ENCODE measurements around the gene KDM8.
"Not testable (repeated sequence)": the region's sequence is repeated elsewhere in the genome, so short reads cannot be mapped to it uniquely, and the experiment has no call there.

KDM8 gene

DNA sequence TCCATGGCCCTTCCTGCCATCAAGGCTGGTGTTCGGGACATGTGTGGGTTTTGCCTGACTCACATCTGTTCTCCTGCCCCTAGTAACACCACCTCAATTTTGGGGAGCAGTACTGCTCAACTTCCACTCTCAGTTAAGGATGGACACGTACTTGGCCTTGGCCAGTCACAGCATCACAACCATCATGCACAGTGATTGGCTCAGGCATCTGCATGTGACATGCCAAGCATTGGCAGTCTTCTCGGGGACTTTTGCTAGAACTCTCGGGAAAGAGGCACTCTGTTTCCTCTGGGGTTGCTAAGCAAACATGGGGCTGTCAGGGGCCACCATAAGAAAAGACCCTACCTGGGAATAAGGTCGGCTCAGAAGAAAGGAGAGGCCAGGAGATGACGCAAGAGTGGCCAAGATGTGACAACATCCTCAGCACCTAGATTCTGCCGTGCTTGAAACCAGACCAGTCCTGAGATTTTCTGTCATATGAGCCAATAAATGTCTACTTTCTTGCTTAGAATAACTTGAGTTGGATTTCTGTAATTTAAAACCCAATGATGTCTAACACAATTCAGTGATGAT, 11.9 kb upstream of the KDM8 start:
- no peak for DNase-seq

DNA sequence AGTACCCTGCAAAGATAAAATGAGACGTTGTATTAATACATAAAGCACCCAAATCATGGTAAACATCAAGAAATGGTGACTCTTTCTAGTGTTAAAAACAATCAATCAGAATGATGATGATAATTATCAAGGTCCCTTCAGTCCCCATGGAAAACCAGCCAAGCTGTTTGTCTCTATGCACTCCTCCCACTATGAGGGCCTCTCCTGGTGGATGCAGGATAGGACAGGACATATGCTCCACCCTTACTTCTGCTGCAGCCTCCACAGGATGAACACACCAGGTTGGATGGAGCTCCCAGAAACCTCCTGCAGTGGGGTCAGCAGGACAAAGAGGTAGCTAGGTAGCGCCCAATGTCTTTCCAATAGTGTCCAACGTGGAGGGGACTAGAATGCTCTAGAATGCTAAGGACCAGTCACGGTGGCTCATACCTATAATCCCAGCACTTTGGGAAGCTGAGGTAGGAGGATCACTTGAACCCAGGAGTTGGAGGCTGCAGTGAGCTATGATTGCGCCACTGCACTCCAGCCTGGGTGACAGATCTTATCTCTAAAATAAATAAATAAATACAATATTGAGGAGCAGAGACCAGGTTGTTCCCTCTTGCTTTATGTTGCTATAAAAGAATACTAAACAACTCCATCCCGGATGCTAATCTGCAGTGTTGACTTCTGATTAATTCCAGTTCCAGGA, 9.9 kb upstream of the KDM8 start:
- DNase-seq: no peak

DNA sequence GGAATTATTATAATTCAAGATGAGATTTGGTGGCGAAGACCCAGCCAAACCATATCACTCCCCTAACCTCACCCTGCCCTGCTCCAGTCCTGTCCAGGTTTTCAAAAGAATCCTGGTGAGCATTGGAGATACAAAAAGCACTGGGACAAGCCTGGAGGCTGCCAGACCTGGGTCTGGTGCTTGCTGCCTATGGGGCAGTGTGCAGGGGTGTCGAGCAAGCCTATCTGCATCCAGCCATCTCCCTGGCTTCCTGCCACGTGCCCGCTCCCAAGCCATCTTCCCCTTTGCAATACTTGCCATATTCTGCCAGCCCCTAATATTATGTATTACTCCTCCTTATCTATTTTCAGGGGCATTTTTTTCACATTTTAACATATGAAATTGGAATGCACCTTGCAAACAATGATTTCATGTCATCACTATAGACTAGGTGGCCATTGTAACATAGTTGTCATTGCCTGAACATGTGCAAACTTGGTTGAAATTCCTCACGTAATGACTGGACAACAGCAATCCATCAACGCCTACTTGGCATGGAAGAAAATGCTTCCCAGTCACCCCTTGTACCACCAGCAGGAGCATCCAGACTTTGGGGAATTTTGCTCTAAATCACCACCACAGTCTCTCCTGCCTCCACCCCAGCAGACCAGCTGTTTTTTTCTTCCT, 8.1 kb upstream of the KDM8 start:
- no peak for DNase-seq

DNA sequence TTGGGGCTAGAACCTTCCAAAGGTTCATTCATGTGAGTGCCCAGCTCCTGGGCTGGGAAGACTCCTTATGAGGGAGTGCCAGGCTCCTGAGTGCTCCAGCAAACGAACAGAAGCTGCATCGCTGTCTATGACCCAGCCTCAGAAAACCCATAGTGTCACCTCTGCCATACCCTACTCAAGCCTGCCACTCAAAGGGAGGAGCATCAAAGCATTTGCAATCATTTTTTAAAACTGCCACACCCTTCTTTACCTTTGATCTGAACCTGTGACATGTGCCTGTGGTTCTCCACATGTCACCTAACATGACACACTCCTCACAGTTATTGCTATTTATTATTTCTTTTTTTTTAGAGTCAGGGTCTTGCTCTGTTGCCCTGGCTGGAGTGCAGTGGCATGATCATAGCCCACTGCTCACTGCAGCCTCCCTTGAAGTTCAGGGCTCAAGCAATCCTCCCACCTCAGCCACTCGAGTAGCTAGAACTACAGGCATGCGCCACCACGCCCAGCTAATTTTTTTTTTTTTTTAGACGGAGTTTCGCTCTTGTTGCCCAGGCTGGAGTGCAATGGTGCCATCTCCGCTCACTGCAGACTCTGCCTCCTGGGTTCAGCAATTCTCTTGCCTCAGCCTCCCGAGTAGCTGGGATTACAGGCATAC, 7.3 kb upstream of the KDM8 start:
- no peak for DNase-seq

DNA sequence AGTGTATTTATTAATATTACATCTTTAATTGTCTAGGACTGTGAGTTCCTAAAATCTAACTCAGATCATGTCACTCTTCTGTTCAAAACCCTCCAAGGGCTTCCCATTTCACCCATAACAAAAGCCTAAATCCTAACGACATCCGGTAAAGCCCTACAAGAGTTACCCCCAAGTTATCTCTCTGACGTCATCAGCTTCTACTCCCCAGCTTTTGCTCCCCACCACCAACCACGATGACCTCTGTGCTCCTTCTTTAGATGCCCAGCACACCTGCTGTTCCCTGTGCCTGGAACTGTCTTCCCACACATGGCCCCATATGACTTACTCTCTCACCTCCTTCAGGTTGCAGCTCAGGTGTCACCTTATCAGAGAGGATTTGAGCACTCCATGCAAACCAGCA, 6.3 kb upstream of the KDM8 start:
- no peak for DNase-seq

DNA sequence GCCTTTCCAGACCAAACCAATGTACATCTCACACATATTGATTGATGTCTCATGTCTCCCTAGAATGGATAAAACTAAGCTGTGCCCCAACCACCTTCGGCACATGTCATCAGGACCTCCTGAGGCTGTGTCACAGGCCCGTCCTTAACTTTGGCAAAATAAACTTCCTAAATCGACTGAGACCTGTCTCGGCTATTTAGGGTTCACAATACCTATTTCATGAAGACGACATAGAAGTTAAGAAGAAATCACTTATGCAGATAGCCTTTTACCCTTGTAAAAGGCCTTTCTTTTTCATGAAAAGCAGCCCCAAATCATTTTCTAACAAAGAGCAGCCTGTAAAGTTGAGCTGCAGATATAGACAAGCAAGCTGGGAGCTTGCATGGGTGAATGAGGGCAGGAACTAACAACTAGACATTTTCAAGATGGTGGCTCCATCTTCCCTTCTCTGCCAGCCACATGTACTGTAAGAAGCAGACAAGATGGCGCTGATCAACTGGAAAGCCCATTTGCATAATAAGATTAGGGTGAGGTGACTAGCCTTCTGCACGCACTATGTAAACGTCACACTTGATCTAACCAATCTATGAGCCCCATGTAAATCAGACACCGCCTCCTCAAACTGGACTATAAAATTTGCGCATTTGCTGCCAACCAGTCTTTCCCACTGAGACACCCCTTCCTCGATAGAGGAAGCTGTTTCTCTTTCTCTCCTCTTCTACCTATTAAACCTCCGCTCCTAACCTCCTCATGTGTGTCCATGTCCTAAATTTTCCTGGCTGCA, 4.7 kb upstream of the KDM8 start:
- DNase-seq: no peak

DNA sequence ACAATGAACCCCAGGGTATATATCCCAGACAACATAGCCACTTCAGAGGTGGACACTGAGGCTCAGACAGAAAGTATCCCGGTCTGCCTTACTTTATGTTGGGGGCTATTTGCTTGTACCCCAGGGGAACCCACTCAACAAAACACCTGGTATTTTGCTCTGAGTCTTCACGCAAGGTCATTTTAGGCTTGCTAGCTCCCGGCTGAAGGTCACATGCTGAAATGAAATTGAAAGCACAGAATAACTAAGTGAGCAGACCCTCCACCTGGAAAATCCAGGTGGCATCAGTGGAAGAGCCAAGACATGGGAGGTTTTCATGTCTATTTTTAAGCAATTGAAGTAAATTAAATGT, 4.1 kb upstream of the KDM8 start:
- no peak for DNase-seq

DNA sequence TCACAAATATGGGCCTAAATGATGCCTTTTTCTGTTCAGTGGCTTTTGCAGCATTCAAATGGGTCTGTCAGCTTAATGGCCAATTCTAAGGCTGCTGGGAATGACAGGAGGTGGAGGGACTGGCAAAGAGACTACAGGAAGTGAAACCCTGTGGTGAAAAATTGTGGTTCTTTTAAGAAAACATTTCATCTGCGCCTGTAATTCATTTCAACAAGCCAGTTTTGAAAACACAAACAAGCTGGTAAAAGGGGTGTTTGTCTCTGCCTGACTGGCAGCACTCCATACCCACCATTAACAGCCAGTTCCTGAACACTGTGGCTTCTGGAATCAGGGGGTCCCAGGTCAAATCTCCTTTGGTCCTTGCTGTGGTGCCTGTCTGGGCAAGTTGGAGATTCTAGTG, 3.6 kb upstream of the KDM8 start:
- DNase-seq: peak; percentile 64

DNA sequence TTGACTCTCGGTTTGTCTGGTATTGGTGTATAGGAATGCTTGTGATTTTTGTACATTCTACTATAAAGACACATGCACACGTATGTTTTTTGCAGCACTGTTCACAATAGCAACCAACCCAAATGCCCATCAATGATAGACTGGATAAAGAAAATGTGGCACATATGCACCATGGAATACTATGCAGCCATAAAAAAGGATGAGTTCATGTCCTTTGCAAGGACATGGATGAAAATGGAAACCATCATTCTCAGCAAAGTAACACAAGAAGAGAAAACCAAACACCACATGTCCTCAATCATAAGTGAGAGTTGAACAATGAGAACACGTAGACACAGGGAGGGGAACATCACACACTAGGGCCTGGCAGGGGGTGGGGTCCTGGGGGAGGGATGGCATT, 2.4 kb upstream of the KDM8 start:
- not testable (repeated sequence) for DNase-seq

DNA sequence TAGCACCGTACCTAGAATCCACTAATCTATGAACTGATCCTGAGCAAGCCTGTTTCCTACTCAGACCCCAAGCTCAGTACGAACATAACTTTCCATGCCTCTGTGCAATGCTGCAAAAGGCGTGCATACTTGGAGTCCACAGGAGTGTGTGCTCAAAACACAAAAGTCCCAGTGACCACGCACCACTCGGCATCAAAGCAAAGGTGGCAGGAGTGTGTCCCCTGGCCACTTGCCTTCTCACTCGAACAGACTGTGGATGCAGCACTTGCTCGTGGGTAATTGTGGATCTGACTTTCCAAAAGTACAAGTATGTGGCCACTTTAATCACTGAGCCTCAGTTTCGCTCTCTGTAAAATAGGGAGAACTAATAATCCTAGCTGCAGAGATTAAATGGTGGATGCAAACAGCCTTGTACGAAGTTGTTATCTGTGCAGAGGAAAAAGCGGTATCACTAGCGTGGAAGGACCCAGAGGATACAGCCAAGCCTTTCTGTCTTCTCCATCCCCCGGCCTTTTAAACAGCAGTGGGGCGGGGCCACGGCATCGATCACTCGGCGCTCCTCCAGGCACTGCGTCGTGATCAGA, 311 bp upstream of the KDM8 start:
- DNase-seq: peak; percentile 94

DNA sequence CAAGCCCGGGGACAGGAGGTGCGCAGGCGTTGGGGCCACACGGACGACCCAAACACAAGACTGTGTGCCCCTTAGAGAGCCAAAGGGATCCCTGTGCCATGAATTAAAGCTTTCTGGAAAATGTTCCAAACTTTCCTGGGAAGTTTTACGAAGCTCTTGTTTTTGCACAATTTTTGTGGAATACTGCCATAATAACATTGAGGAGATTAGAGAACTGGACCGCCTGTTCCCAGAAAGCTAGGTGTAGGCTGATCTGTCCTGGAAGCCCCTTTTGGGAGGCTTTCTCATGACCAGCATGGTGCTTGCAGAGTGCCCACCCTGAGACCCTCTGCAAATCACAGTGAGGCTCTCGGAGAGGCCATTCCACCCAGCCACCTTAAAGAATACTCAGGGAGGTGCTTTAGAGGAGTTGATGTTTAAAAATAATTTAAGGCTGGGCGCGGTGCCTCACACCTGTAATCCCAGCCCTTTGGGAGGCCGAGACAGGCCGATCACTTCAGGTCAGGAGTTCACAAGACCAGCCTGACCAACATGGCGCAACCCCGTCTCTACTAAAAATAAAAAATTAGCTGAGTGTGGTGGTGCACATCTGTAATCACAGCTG, 1.1 kb downstream of the KDM8 start:
- DNase-seq: no peak

DNA sequence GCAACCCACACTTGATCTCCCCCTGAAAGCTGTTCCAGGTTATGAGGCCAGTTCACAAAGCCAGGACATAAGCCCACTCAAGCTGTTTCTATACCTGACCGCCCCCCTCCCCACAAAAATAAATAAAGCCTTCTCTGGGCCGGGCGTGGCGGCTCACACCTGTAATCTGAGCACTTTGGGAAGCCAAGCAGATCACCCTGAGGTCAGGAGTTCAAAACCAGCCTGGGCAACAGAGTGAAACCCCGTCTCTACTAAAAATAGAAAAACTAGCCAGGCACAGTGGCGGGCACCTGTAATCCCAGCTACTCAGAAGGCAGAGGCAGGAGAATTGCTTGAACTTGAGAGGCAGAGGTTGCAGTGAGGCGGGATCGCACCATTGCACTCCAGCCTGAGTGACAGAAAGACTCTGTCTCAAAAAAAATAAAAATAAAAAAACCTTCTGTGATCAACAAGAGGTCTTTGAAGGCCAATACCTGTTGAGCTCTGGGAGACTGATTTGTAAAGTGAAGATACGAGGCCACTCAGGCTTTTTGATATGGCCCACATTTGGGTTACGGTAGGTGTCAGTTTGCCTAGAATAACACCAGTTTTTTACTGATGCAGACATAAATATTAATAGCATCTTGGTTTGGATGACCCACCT, 2.2 kb downstream of the KDM8 start:
- no peak for DNase-seq

DNA sequence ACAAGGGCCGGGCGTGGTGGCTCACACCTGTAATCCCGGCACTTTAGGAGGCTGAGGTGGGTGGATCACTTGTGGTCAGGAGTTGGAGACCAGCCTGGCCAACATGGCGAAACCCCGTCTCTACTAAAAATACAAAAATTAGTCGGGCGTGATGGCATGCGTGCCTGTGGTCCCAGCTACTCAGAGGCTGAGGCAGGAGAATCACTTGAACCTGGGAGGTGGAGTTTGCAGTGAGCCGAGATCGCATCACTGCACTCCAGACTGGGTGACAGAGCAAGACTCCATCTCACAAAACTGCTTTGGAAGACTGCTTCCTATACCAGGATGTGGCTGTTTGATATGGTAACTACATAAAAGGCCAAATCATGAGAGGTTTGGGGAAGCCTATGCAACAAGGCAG, 3.8 kb downstream of the KDM8 start:
- DNase-seq: not testable (repeated sequence)

DNA sequence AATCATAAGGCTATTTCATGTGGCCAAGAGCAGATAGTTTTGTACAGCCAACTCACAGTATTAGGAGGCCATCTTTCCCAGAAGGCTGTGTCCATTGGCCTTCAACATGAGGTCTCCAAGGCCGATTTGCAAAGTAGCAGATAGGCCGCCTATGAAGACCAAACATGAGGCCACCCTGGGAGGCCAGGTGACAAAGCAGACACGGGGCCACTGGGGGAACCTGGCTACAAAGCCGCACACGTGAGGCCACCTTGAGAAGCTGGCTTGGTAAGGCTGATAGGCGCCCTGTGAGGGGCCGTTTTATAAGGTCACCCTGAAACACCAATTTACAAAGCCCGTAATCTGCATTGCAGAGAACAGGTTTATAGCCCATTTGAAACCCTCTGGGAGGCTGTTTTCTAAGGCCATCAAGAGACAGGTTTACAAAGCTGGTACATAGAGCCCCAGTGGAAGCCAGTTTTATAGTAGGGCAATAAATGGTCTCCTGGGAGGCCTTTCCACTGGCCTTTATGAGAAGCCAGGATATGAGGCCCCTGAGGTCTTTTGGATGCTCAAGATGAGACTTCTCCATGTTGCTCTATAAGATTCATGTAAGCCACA, 4.9 kb downstream of the KDM8 start:
- no peak for DNase-seq

DNA sequence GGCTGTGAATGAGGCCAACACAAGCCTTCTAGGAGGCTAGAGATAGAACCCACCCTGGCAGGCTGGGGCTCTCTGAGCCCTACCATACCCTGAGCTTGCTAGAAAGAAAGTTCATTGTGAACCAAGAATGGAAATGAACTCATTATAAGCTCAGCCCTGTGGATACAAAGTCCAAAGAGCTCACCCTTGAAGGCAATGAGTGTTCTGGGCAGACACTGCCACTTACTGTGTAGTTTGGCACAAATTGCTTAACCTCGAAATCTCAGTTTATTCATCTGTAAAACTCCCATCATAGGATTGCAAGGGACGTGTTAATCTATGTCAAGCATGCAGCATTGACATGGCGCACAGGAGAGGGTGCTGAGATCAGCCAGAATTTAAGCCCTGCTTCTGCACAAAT, 5.5 kb downstream of the KDM8 start:
- no peak for DNase-seq

DNA sequence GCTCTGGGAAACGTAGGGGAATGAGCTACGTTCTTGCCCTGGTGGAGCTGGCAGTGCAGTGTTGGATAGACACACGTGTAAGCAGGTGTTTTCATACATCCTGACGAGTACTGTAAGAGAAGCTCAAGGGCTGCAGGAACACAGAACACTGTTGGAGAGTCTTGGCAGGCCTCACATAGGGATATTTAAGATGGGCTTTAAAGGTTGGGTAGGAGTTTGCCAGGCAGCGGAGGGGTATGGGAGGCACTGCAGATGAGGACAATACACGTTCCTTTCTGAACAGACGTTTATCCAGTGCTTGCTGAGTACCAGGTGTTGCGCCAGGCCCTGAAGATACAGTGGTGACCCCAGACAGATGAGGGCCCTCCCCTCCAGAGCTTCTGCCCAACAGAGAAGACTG, 6.3 kb downstream of the KDM8 start:
- DNase-seq: no peak

DNA sequence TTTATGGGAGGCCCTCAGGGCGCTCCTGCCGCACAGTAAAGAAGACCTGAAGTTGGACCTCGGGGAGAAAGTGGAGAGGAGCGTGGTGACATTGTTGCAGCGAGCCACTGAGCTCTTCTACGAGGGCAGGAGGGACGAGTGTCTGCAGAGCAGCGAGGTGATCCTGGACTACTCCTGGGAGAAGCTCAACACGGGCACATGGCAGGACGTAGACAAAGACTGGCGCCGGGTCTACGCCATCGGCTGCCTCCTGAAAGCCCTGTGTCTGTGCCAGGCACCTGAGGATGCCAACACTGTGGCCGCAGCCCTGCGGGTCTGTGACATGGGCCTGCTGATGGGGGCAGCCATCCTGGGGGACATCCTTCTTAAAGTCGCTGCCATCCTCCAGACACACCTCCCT, 6.8 kb downstream of the KDM8 start:
- no peak for DNase-seq

DNA sequence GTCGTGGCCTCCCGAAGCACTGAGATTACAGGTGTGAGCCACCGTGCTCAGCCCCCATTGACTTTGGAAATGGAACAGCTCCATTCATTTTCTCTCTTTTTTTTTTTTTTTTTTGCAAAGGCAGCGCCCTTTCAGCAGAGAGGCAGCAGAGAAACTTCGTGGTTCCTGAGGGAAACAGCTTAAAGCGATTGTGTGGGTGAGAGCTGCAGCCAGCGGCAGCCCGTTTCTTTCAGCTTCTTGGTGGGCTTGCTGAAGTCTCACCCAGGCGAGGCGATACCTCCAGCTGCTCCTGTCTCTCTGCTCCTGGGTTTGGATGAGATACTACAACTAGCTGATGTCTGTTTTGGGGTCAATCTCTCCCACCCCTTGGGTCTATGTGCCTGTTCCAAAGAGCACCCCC, 7.7 kb downstream of the KDM8 start:
- no peak for DNase-seq

DNA sequence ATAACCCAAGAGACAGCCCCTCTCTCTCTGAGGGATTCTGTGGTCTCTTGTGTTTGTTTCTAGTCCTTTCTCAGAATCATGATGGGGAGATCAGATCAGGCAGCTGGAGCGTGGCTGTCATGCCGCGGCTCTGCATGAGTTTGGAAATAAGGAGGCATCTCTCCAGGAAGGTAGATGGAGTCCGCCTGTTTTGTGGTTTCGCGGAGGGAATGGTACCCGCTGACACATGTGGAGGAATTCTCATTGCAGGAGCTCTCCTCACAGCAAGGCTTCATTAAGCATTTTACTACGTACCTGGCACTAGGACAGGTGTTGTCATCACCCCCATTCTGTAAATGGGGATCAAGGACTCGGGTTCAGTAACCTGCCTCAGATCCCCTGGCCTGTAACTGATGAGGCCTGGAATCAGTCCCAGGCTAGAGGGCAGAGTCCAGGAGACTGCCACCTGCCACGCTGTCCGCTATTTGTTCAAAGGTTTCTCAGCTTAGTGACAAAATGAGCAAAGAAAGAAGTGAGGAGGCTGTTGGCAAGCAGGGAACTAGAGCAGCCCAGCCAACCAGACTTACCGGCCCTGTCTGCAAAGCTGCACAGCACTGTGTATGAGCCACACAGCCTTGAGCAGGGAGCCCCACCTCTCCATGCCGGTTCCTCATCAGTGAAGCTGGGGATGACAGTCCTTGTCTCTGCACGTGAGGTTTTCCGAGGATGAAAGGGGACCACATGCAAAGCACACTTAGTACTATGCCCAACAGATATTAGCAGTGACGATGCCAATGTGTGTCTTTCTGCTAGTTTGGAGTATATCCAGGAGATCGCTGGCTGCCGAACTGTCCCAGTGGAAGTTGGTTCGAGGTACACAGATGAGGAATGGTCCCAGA, 11.0 kb downstream of the KDM8 start:
- no peak for DNase-seq

DNA sequence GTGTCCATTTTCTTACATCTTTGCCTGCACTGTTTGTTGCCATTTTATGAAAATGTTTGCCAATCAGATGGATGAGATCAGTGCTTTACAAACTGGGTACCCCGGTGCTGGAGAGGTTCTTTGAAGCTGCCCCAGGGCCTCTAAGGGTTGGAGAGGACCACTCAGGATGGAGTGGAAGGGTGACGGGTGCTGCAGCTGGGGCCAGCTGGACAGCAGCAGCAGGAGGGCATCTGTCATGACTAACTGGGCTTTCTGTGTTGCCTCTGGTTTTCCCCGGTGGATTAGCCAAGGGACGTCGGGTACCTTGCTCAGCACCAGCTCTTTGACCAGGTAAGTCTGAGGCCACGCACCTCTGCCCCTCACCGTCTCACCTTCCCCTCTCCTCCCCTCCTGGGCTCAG, 12.3 kb downstream of the KDM8 start:
- no peak for DNase-seq

All from fibroblast of skin of scalp (primary cell).